H9 (cell line): ENCODE results near the gene DOK1. TPM values are rescaled to one million over a fixed set of nuclear protein-coding genes. Genes with fewer than 3 reads are reported as not detected.

Source experiments
- DNase-seq: peaks from one replicate; pipeline ENCODE4 v3.0.0-alpha.2; 2017
- H2AFZ ChIP-seq: one replicate; pipeline ENCODE4 v1.6.1; 2013; ENCODE audit warnings: mild to moderate bottlenecking, low read length, control low read depth, moderate library complexity
- H2AK5ac ChIP-seq: 2 replicates; pipeline ENCODE4 v1.6.1; 2013; ENCODE audit warnings: low read length, control low read depth, mixed read lengths; ENCODE audit not compliant: insufficient read length
- H2BK120ac ChIP-seq: one replicate; pipeline ENCODE4 v1.6.1; 2013; ENCODE audit warnings: low read depth, mild to moderate bottlenecking, low read length, control low read depth, inconsistent platforms; ENCODE audit not compliant: poor library complexity, severe bottlenecking
- H2BK12ac ChIP-seq: 2 replicates; pipeline ENCODE4 v1.6.1; 2013; ENCODE audit warnings: low read length, control low read depth, mixed read lengths, low read depth; ENCODE audit not compliant: insufficient read length
- H2BK15ac ChIP-seq: 2 replicates; pipeline ENCODE4 v1.6.1; 2013; ENCODE audit warnings: low read depth, low read length, control low read depth
- H2BK20ac ChIP-seq: one replicate; pipeline ENCODE4 v1.6.1; 2013; ENCODE audit warnings: low read depth, mild to moderate bottlenecking, low read length, control low read depth, inconsistent platforms; ENCODE audit not compliant: poor library complexity, severe bottlenecking
- H2BK5ac ChIP-seq: 2 replicates; pipeline ENCODE4 v1.6.1; 2013; ENCODE audit warnings: low read length, control low read depth, mixed read lengths; ENCODE audit not compliant: insufficient read length
- H3K14ac ChIP-seq: 2 replicates; pipeline ENCODE4 v1.6.1; 2013; ENCODE audit warnings: low read length, control low read depth; ENCODE audit not compliant: insufficient read depth
- H3K18ac ChIP-seq: 2 replicates; pipeline ENCODE4 v1.6.1; 2013; ENCODE audit warnings: low read depth, mild to moderate bottlenecking, mixed read lengths, low read length, control low read depth; ENCODE audit not compliant: insufficient read length
- H3K23ac ChIP-seq: 2 replicates; pipeline ENCODE4 v1.6.1; 2013; ENCODE audit warnings: low read length, control low read depth, mixed read lengths, low read depth; ENCODE audit not compliant: insufficient read length
- H3K23me2 ChIP-seq: 2 replicates; pipeline ENCODE4 v1.6.1; 2013; ENCODE audit warnings: low read depth, mild to moderate bottlenecking, mixed read lengths, low read length, control low read depth; ENCODE audit not compliant: insufficient read length, poor library complexity, severe bottlenecking
- H3K27ac ChIP-seq: 2 replicates; pipeline ENCODE4 v1.5.1; 2013; ENCODE audit warnings: low read length, control low read depth, mixed read lengths, low read depth; ENCODE audit not compliant: insufficient read length
- H3K27me3 ChIP-seq: 2 replicates; pipeline ENCODE4 v1.6.1; 2013; ENCODE audit warnings: low read length, control low read depth, inconsistent platforms; ENCODE audit not compliant: insufficient read depth
- H3K4ac ChIP-seq: 2 replicates; pipeline ENCODE4 v1.6.1; 2013; ENCODE audit warnings: low read depth, mild to moderate bottlenecking, control low read depth, inconsistent platforms, low read length, moderate library complexity
- H3K4me1 ChIP-seq: 2 replicates; pipeline ENCODE4 v1.6.1; 2013; ENCODE audit warnings: low read length, control low read depth, inconsistent platforms; ENCODE audit not compliant: insufficient read depth
- H3K4me2 ChIP-seq: 2 replicates; pipeline ENCODE4 v1.6.1; 2013; ENCODE audit warnings: low read length, control low read depth, mixed read lengths; ENCODE audit not compliant: insufficient read length, insufficient read depth
- H3K56ac ChIP-seq: 2 replicates; pipeline ENCODE4 v1.6.1; 2013; ENCODE audit warnings: low read depth, mild to moderate bottlenecking, mixed read lengths, low read length, control low read depth; ENCODE audit not compliant: insufficient read length
- H3K79me1 ChIP-seq: 2 replicates; pipeline ENCODE4 v1.6.1; 2013; ENCODE audit warnings: low read depth, mild to moderate bottlenecking, moderate library complexity, low read length, control low read depth, inconsistent platforms; ENCODE audit not compliant: insufficient read depth, poor library complexity, severe bottlenecking
- H3K79me2 ChIP-seq: 2 replicates; pipeline ENCODE4 v1.6.1; 2013; ENCODE audit warnings: low read length, control low read depth, inconsistent platforms; ENCODE audit not compliant: insufficient read depth
- H3K9ac ChIP-seq: 2 replicates; pipeline ENCODE4 v1.6.1; 2013; ENCODE audit warnings: low read length, control low read depth, mixed read lengths; ENCODE audit not compliant: insufficient read length; ENCODE audit errors: extremely low read depth
- H3K9me3 ChIP-seq: one replicate; pipeline ENCODE4 v1.6.1; 2013; ENCODE audit warnings: low read depth, low read length, inconsistent platforms; ENCODE audit not compliant: control insufficient read depth
- H3T11ph ChIP-seq: one replicate; pipeline ENCODE4 v1.6.1; 2013; ENCODE audit warnings: mild to moderate bottlenecking, low read length, control low read depth, inconsistent platforms
- H4K20me1 ChIP-seq: one replicate; pipeline ENCODE4 v1.6.1; 2013; ENCODE audit not compliant: control insufficient read depth, insufficient read length, insufficient read depth
- H4K5ac ChIP-seq: 2 replicates; pipeline ENCODE4 v1.6.1; 2013; ENCODE audit warnings: low read depth, mild to moderate bottlenecking, mixed read lengths, low read length, control low read depth; ENCODE audit not compliant: insufficient read length
- H4K8ac ChIP-seq: replicated peaks from 2 replicates; pipeline ENCODE4 v1.6.1; 2013; ENCODE audit warnings: low read length, control low read depth, mixed read lengths, low read depth; ENCODE audit not compliant: insufficient read length
- H4K91ac ChIP-seq: 2 replicates; pipeline ENCODE4 v1.6.1; 2013; ENCODE audit warnings: low read depth, mild to moderate bottlenecking, moderate library complexity, mixed read lengths, low read length, control low read depth; ENCODE audit not compliant: insufficient read length
- H3K27ac Mint-ChIP-seq, 3 experiments: 2 replicates in 2 of 3; 3 replicates in 1 of 3; pipeline ENCODE4 v1.8.0; 2020 to 2021; ENCODE audit warnings: mixed read lengths in 3 of 3, mild to moderate bottlenecking in 1 of 3, moderate library complexity in 1 of 3
- H3K27me3 Mint-ChIP-seq: 2 replicates; pipeline ENCODE4 v1.8.0; 2021; ENCODE audit warnings: low read depth, mild to moderate bottlenecking, moderate library complexity, mixed read lengths
- H3K36me3 Mint-ChIP-seq, 3 experiments: 2 replicates in 2 of 3; 3 replicates in 1 of 3; pipeline ENCODE4 v1.8.0; 2020 to 2021; ENCODE audit warnings: low read depth in 3 of 3, mixed read lengths in 3 of 3; ENCODE audit not compliant: insufficient read depth in 1 of 3
- H3K4me1 Mint-ChIP-seq, 2 experiments: 2 replicates each; pipeline ENCODE4 v1.8.0; 2020; ENCODE audit warnings: mixed read lengths in 2 of 2
- H3K4me3 Mint-ChIP-seq, 2 experiments: 2 replicates in 1 of 2; 3 replicates in 1 of 2; pipeline ENCODE4 v1.8.0; 2020 to 2021; ENCODE audit warnings: mild to moderate bottlenecking in 2 of 2, mixed read lengths in 2 of 2, moderate library complexity in 1 of 2
- H3K9me3 Mint-ChIP-seq, 2 experiments: 2 replicates in 1 of 2; 3 replicates in 1 of 2; pipeline ENCODE4 v1.8.0; 2020; ENCODE audit warnings: mild to moderate bottlenecking in 2 of 2, mixed read lengths in 2 of 2, moderate library complexity in 1 of 2
- CTCF ChIP-seq: fragments of 200-600 bp; sonication (generic); conservative IDR thresholded peaks from 3 replicates; pipeline ENCODE4 v1.8.0; 2021; ENCODE audit warnings: antibody characterized with exemption, mild to moderate bottlenecking
- WGBS: extraction: QIAGEN DNeasy Blood & Tissue Kit; methylation state at CpG from one replicate; pipeline ENCODE4 v1.1.7; 2013; ENCODE audit warnings: missing lambda C conversion rate, low lambda C conversion rate, mixed read lengths; ENCODE audit not compliant: insufficient read length; ENCODE audit errors: extremely low coverage; 5-methylcytosine and 5-hydroxymethylcytosine counted together
- total RNA-seq: library from RNA; stranded (reverse); gene quantifications from 2 replicates; pipeline ENCODE4 v1.2.1, GENCODE V29; 2021

Gene DOK1
- total RNA-seq, 1 experiment from 2014 or later, result 16.0 TPM

GRCh38 chr2:74544634-74545033 is 9.9 kb upstream of the DOK1 start:
- Histone ChIP-seq H4K91ac (no peak overlapping the region), H2BK20ac (no peak overlapping the region), H3K9me3 (no peaks in the 10 kb centered on the region), H2BK15ac (no peak overlapping the region), H3K27me3 (no peaks in the 10 kb centered on the region), H3K18ac (no peak overlapping the region), H3K56ac (no peak overlapping the region), H3K23me2 (peaks cover 4% of the 10 kb centered on the region), H2BK5ac (no peak overlapping the region), H3K27ac (no peak overlapping the region), H2AFZ (no peak overlapping the region), H3K79me2 (0 out of 2 replicates have a peak, but pooled peaks cover 2% of the 10 kb centered on the region), H4K5ac (no peak overlapping the region), H3K14ac (no peak overlapping the region), H3K4ac (no peak overlapping the region), H3K4me1 (no peaks in the 10 kb centered on the region), H2AK5ac (no peak overlapping the region), H2BK12ac (no peak overlapping the region), H3K79me1 (no peaks in the 10 kb centered on the region), H4K20me1 (no peaks in the 10 kb centered on the region), H4K8ac (no peak overlapping the region), H3K4me2 (no peak overlapping the region), H3K23ac (no peak overlapping the region), H3K9ac (no peak overlapping the region), H3T11ph (no peak overlapping the region), H2BK120ac (no peak overlapping the region)
- Mint-ChIP-seq H3K27ac (no peak overlapping the region), H3K36me3 (peaks cover 0 to 3% (median 2%) of the 10 kb centered on the region in 3 experiments; a peak in 3 of 7 replicates), H3K4me1 (peaks cover 9% of the 10 kb centered on the region in 2 experiments), H3K9me3 (no peaks in the 10 kb centered on the region), H3K27me3 (peaks cover 19% of the 10 kb centered on the region), H3K4me3 (no peak overlapping the region)
- no CpG with 5 or more reads among the region's 3 CpGs for WGBS
- DNase-seq, result no peak
- no peak; the same call in 2 of the 3 replicates for TF ChIP-seq CTCF
